Adipose tissue (tissue), 3 donors: ENCODE results near the gene HBA1. TPM values are rescaled to one million over a fixed set of nuclear protein-coding genes. Genes with fewer than 3 reads are reported as not detected.
"Not testable (repeated sequence)": the region's sequence is repeated elsewhere in the genome, so short reads cannot be mapped to it uniquely, and the experiment has no call there.

ENCODE experiments used
- H3K27ac ChIP-seq: one replicate; pipeline ENCODE4 v1.5.1; 2013; ENCODE audit warnings: low read depth, low read length
- WGBS, 3 donors: extraction: QIAGEN DNeasy Blood & Tissue Kit; methylation state at CpG; one replicate each; pipeline ENCODE4 v1.1.7; 2013; 5-methylcytosine and 5-hydroxymethylcytosine counted together
- polyA plus RNA-seq, 3 donors: library from polyadenylated mRNA; stranded (reverse); fragments of 200-250 nt; gene quantifications; one replicate each; pipeline ENCODE4 v1.2.3, GENCODE V29; 2013
- donor health status: healthy with polysubstance abuse.
- donor health status: Bipolar disorder and iron deficiency.
- donor health status: healthy.

The HBA1 gene
- polyA plus RNA-seq, 3 donors = 6.7 to 330 (median 28.5) TPM

DNA sequence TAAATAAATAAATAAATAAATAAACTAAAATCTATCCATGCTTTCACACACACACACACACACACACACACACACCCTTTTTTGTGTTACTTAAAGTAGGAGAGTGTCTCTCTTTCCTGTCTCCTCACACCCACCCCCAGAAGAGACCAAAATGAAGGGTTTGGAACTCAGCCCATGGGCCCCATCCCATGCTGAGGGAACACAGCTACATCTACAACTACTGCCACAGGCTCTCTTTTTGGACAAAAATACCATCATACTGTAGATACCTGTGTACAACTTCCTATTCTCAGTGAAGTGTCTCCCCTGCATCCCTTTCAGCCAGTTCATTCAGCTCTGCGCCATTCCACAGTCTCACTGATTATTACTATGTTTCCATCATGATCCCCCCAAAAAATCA lies 5.7 kb upstream of the HBA1 start:
- H3K27ac ChIP-seq = no peak overlapping the region
- 38 to 53% (median 45%) methylated on average over 1 of the region's 1 CpG for WGBS, 3 donors

DNA sequence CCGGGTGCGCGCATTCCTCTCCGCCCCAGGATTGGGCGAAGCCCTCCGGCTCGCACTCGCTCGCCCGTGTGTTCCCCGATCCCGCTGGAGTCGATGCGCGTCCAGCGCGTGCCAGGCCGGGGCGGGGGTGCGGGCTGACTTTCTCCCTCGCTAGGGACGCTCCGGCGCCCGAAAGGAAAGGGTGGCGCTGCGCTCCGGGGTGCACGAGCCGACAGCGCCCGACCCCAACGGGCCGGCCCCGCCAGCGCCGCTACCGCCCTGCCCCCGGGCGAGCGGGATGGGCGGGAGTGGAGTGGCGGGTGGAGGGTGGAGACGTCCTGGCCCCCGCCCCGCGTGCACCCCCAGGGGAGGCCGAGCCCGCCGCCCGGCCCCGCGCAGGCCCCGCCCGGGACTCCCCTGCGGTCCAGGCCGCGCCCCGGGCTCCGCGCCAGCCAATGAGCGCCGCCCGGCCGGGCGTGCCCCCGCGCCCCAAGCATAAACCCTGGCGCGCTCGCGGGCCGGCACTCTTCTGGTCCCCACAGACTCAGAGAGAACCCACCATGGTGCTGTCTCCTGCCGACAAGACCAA lies 4.0 kb upstream of the HBA1 start, which contains the start of gene HBA2:
TSS of gene HBA2 (plus strand) at position 503 of the 568 bp plus-strand sequence. CDS start at position 540, 37 bp downstream.
- not testable (repeated sequence) for H3K27ac ChIP-seq
- no CpG with 5 or more reads among the region's 74 CpGs for WGBS, 3 donors

DNA sequence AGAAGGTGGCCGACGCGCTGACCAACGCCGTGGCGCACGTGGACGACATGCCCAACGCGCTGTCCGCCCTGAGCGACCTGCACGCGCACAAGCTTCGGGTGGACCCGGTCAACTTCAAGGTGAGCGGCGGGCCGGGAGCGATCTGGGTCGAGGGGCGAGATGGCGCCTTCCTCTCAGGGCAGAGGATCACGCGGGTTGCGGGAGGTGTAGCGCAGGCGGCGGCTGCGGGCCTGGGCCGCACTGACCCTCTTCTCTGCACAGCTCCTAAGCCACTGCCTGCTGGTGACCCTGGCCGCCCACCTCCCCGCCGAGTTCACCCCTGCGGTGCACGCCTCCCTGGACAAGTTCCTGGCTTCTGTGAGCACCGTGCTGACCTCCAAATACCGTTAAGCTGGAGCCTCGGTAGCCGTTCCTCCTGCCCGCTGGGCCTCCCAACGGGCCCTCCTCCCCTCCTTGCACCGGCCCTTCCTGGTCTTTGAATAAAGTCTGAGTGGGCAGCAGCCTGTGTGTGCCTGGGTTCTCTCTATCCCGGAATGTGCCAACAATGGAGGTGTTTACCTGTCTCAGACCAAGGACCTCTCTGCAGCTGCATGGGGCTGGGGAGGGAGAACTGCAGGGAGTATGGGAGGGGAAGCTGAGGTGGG lies 3.1 kb upstream of the HBA1 start:
- 7 to 10% (median 9%) methylated on average over 23 to 26 of the region's 44 CpGs for WGBS, 3 donors
- not testable (repeated sequence) for H3K27ac ChIP-seq

DNA sequence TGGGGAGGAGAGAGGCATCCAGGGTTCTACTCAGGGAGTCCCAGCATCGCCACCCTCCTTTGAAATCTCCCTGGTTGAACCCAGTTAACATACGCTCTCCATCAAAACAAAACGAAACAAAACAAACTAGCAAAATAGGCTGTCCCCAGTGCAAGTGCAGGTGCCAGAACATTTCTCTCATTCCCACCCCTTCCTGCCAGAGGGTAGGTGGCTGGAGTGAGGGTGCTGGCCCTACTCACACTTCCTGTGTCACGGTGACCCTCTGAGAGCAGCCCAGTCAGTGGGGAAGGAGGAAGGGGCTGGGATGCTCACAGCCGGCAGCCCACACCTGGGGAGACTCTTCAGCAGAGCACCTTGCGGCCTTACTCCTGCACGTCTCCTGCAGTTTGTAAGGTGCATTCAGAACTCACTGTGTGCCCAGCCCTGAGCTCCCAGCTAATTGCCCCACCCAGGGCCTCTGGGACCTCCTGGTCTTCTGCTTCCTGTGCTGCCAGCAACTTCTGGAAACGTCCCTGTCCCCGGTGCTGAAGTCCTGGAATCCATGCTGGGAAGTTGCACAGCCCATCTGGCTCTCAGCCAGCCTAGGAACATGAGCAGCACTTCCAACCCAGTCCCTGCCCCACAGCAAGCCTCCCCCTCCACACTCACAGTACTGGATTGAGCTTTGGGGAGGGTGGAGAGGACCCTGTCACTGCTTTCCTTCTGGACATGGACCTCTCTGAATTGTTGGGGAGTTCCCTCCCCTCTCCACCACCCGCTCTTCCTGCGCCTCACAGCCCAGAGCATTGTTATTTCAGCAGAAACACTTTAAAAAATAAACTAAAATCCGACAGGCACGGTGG lies 2.3 kb upstream of the HBA1 start:
- 17 to 30% (median 29%) methylated on average over 6 to 8 of the region's 13 CpGs for WGBS, 3 donors
- H3K27ac ChIP-seq = not testable (repeated sequence)

DNA sequence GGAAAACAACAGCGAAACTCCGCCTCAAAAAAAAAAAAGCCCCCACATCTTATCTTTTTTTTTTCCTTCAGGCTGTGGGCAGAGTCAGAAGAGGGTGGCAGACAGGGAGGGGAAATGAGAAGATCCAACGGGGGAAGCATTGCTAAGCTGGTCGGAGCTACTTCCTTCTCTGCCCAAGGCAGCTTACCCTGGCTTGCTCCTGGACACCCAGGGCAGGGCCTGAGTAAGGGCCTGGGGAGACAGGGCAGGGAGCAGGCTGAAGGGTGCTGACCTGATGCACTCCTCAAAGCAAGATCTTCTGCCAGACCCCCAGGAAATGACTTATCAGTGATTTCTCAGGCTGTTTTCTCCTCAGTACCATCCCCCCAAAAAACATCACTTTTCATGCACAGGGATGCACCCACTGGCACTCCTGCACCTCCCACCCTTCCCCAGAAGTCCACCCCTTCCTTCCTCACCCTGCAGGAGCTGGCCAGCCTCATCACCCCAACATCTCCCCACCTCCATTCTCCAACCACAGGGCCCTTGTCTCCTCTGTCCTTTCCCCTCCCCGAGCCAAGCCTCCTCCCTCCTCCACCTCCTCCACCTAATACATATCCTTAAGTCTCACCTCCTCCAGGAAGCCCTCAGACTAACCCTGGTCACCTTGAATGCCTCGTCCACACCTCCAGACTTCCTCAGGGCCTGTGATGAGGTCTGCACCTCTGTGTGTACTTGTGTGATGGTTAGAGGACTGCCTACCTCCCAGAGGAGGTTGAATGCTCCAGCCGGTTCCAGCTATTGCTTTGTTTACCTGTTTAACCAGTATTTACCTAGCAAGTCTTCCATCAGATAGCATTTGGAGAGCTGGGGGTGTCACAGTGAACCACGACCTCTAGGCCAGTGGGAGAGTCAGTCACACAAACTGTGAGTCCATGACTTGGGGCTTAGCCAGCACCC lies 1.2 kb upstream of the HBA1 start:
- 19 to 28% (median 27%) methylated on average over 7 to 8 of the region's 8 CpGs for WGBS, 3 donors
- no peak overlapping the region for H3K27ac ChIP-seq

DNA sequence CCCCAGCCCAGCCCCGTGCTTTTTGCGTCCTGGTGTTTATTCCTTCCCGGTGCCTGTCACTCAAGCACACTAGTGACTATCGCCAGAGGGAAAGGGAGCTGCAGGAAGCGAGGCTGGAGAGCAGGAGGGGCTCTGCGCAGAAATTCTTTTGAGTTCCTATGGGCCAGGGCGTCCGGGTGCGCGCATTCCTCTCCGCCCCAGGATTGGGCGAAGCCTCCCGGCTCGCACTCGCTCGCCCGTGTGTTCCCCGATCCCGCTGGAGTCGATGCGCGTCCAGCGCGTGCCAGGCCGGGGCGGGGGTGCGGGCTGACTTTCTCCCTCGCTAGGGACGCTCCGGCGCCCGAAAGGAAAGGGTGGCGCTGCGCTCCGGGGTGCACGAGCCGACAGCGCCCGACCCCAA lies 474 bp upstream of the HBA1 start:
- WGBS, 3 donors = 0 to 2% (median 1%) methylated on average over 16 to 24 of the region's 39 CpGs
- H3K27ac ChIP-seq = not testable (repeated sequence)

DNA sequence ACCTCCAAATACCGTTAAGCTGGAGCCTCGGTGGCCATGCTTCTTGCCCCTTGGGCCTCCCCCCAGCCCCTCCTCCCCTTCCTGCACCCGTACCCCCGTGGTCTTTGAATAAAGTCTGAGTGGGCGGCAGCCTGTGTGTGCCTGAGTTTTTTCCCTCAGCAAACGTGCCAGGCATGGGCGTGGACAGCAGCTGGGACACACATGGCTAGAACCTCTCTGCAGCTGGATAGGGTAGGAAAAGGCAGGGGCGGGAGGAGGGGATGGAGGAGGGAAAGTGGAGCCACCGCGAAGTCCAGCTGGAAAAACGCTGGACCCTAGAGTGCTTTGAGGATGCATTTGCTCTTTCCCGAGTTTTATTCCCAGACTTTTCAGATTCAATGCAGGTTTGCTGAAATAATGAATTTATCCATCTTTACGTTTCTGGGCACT lies 928 bp downstream of the HBA1 start:
- H3K27ac ChIP-seq = no peak overlapping the region
- 6 to 10% (median 8%) methylated on average over 13 of the region's 13 CpGs for WGBS, 3 donors

DNA sequence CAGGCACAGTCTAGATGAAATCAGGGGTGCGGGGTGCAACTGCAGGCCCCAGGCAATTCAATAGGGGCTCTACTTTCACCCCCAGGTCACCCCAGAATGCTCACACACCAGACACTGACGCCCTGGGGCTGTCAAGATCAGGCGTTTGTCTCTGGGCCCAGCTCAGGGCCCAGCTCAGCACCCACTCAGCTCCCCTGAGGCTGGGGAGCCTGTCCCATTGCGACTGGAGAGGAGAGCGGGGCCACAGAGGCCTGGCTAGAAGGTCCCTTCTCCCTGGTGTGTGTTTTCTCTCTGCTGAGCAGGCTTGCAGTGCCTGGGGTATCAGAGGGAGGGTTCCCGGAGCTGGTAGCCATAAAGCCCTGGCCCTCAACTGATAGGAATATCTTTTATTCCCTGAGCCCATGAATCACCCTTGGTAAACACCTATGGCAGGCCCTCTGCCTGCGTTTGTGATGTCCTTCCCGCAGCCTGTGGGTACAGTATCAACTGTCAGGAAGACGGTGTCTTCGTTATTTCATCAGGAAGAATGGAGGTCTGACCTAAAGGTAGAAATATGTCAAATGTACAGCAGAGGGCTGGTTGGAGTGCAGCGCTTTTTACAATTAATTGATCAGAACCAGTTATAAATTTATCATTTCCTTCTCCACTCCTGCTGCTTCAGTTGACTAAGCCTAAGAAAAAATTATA lies 1.6 kb downstream of the HBA1 start:
- 53 to 65% (median 59%) methylated on average over 11 of the region's 11 CpGs for WGBS, 3 donors
- no peak overlapping the region for H3K27ac ChIP-seq

DNA sequence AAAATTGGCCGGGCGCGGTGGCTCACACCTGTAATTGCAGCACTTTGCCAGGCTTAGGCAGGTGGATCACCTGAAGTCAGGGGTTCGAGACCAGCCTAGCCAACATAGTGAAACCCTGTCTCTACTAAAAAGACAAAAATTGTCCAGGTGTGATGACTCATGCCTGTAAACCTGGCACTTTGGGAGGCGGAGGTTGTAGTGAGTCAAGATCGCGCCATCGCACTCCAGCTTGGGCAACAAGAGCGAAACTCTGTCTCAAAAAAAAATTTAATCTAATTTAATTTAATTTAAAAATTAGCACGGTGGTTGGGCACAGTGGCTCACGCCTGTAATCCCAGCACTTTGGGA lies 2.2 kb downstream of the HBA1 start:
- 83 to 92% (median 87%) methylated on average over 11 of the region's 11 CpGs for WGBS, 3 donors
- no peak overlapping the region for H3K27ac ChIP-seq

DNA sequence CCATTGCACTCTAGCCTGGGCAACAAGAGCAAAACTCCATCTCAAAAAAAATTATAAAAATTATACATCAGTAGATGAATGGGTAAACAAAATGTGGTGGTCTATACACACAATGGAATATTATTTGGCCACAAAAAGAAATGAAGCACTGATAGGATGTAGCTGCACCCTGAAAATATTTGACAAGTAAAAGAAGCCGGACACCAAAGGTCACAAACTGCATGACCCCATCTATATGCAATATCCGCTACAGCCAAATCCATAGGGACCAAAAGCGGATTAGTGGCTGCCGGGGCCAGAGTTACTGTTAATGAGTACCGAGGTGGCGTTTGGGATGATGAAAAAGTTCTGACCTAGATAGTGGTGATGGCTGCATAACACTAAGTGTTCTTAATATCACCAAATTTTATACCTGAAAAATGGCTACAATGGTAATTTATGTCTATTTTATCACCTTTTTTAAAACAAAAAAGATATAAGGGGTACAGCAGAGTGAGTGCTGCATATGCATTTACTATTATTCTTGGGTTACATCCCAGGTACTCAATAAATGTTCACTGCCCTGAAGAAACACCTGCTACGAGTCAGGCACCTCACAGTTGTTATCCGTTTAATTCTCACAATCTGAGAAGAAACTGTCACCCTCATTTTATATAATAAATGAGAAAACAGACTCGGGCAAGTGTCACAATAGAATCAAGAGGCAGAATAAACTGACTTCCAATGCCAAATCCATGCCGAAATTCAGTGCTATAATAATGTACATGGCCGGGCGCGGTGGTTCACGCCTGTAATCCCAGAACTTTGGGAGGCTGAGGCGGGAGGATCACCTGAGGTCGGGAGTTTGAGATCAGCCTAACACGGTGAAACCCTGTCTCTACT lies 3.0 kb downstream of the HBA1 start:
- WGBS, 3 donors = 71 to 74% (median 73%) methylated on average over 17 of the region's 17 CpGs
- H3K27ac ChIP-seq = no peak overlapping the region

DNA sequence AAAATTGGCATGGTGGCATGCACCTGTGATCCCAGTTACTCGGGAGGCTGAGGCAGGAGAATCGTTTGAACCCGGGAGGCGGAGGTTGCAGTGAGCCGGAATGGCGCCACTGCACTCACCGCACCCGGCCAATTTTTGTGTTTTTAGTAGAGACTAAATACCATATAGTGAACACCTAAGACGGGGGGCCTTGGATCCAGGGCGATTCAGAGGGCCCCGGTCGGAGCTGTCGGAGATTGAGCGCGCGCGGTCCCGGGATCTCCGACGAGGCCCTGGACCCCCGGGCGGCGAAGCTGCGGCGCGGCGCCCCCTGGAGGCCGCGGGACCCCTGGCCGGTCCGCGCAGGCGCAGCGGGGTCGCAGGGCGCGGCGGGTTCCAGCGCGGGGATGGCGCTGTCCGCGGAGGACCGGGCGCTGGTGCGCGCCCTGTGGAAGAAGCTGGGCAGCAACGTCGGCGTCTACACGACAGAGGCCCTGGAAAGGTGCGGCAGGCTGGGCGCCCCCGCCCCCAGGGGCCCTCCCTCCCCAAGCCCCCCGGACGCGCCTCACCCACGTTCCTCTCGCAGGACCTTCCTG lies 3.7 kb downstream of the HBA1 start, which contains the start of gene HBQ1:
TSS of gene HBQ1 (plus strand) at position 359 of the 575 bp plus-strand sequence. CDS start at position 387, 28 bp downstream.
- no peak within 1 kb of the TSS for H3K27ac ChIP-seq
- 6 to 9% (median 7%) methylated on average over 51 to 59 of the region's 59 CpGs for WGBS, 3 donors

DNA sequence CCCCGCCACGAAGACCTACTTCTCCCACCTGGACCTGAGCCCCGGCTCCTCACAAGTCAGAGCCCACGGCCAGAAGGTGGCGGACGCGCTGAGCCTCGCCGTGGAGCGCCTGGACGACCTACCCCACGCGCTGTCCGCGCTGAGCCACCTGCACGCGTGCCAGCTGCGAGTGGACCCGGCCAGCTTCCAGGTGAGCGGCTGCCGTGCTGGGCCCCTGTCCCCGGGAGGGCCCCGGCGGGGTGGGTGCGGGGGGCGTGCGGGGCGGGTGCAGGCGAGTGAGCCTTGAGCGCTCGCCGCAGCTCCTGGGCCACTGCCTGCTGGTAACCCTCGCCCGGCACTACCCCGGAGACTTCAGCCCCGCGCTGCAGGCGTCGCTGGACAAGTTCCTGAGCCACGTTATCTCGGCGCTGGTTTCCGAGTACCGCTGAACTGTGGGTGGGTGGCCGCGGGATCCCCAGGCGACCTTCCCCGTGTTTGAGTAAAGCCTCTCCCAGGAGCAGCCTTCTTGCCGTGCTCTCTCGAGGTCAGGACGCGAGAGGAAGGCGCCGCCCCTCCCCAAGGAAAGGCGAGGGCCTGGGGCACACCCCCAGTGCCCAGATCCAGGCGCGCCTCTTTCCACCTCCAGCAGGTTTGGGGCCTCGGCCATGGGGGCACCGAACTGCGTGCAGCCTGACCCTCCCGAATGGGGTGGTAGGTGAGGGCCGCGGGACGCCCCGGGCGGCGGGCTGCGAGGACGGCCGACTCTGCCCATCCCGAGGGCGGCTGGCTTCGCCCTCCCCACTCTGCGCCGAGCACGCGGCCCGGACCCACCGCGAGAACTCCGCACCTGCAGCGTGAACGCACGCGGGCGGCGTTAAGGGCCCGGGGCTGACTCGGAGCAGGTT lies 4.4 kb downstream of the HBA1 start:
- H3K27ac ChIP-seq = no peak overlapping the region
- 1 to 2% (median 2%) methylated on average over 70 to 89 of the region's 89 CpGs for WGBS, 3 donors

DNA sequence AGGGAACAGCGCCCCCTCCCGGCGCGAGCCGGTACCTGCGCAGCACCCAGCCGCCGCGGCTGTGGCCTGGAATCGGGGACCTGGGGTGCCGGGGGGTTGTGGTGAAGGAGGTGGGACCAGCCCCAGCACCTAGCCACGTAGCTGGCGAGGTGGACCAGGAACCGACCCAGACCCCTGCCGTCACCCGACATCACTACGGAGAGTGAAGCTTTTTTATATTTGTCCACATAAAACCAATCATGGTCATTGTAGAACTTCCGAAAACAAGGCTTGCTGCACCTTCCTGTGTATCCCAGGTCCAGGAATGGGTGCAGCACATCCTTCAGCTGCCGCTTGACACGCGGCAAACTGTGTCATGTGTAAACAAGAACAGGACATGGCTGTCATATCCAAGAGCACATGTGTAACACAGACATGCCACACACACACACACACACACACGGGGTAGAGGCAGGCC lies 5.1 kb downstream of the HBA1 start:
- H3K27ac ChIP-seq = no peak overlapping the region
- WGBS, 3 donors = 7 to 12% (median 9%) methylated on average over 22 of the region's 22 CpGs

DNA sequence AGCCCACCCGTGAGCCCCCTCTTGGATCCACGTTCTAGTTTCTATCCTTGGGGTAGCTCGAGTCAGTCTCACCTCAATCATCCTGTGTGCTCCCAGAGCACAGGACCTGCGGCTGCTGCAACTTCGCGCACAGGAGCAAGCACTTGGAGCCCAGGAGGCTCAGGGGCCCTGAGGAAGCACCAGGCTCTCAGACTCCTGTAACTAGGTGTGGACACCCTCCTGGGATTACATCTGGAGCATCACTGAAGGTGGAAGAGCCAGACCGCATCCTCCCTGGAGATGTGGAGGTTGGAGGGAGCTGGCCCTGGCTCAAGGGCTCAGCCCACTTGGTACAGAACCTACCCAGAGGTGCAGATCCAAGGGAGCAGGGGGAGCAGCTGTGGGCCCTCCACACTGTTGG lies 6.5 kb downstream of the HBA1 start:
- no peak overlapping the region for H3K27ac ChIP-seq
- WGBS, 3 donors = 69 to 83% (median 77%) methylated on average over 7 of the region's 7 CpGs

DNA sequence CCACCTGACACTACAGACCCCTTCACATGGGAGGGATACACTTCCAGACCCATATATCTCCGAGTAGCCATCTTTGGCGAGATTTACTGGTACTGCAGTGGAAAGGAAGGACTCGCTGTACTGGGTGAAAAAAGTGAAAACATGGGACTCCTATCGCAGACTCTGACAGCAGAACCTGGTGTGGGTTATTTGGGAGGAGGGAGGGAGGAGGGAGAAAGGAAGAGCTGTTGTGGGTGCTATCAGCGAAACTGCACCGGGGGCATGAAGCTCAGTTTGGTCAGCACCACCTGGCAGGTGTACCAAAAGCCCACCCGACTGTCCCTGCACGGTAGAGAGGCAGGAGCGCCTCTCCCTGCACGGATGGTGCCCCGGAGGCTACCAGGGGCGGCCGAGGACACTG lies 8.7 kb downstream of the HBA1 start:
- 83 to 88% (median 85%) methylated on average over 12 to 13 of the region's 13 CpGs for WGBS, 3 donors
- no peak overlapping the region for H3K27ac ChIP-seq

DNA sequence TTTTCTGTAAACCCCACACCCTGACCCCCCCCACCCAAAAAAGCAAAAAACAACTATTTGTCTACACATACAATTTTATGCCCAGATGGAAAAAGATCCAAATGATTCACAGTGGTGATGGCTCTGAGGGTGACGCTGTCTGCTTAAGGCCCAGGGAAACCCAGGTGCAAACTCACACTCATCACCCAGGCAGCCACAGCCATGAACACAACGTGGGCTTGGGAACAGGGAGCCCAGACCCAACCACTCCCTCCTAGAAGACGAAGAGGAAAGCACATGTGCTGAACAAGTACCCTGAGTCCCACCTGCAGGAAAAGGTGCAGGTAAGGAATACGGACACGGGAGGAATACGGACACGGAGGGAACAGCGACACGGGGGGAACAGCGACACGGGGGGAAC lies 9.2 kb downstream of the HBA1 start:
- WGBS, 3 donors = 83 to 89% (median 88%) methylated on average over 10 to 11 of the region's 11 CpGs
- no peak overlapping the region for H3K27ac ChIP-seq
